SK-N-SH treated with all-trans-retinoic acid at 6 μM for 48 hours (cell line): ENCODE measurements around the gene BUB3.
A peak's percentile ranks its signal among the peaks of the same experiment; 100 is the strongest.

Experiments used
- ATAC-seq: fragments of 200-7000 bp; cut with Tn5 transposase; 3 replicates; pipeline ENCODE4 v1.9.1; 2020; ENCODE audit warnings: mild to moderate bottlenecking, moderate library complexity
- ARNTL ChIP-seq: fragments of 450-650 bp; formaldehyde crosslinking; IDR thresholded peaks from 2 replicates; pipeline ENCODE4 v1.5.0; 2020; ENCODE audit warnings: low read depth, mild to moderate bottlenecking, moderate library complexity, borderline replicate concordance
- BACH2 ChIP-seq: fragments of 250-450 bp; sonication (Bioruptor Pico); IDR thresholded peaks from 2 replicates; pipeline ENCODE4 v1.9.0; 2021; ENCODE audit warnings: mild to moderate bottlenecking, borderline replicate concordance
- CSDC2 ChIP-seq: fragments of 250-450 bp; sonication (Bioruptor Pico); IDR thresholded peaks from 2 replicates; pipeline ENCODE4 v1.5.0; 2020; ENCODE audit warnings: mild to moderate bottlenecking, moderate library complexity
- ESRRG ChIP-seq: fragments of 250-450 bp; sonication (Bioruptor Pico); IDR thresholded peaks from 2 replicates; pipeline ENCODE4 v1.6.1; 2021; ENCODE audit warnings: mild to moderate bottlenecking
- GLIS3 ChIP-seq: fragments of 250-450 bp; sonication (Bioruptor Pico); IDR thresholded peaks from 2 replicates; pipeline ENCODE4 v1.5.0; 2020; ENCODE audit warnings: mild to moderate bottlenecking, moderate library complexity
- ISL1 ChIP-seq: fragments of 250-450 bp; sonication (Bioruptor Pico); IDR thresholded peaks from 2 replicates; pipeline ENCODE4 v2.1.2; 2022; ENCODE audit warnings: mild to moderate bottlenecking, moderate library complexity
- OSR1 ChIP-seq: fragments of 250-450 bp; sonication (Bioruptor Pico); IDR thresholded peaks from 2 replicates; pipeline ENCODE4 v1.8.0; 2022; ENCODE audit warnings: moderate library complexity, mild to moderate bottlenecking, inconsistent platforms
- PPARA ChIP-seq: fragments of 250-450 bp; sonication (Bioruptor Pico); IDR thresholded peaks from 2 replicates; pipeline ENCODE4 v1.5.0; 2020; ENCODE audit warnings: mild to moderate bottlenecking, borderline replicate concordance
- RARB ChIP-seq: fragments of 250-450 bp; sonication (Bioruptor Pico); IDR thresholded peaks from 2 replicates; pipeline ENCODE4 v1.8.0; 2021; ENCODE audit warnings: mild to moderate bottlenecking, moderate library complexity
- SNAI2 ChIP-seq: fragments of 250-450 bp; sonication (Bioruptor Pico); IDR thresholded peaks from 2 replicates; pipeline ENCODE4 v1.5.0; 2020; ENCODE audit warnings: mild to moderate bottlenecking, moderate library complexity
- TCF4 ChIP-seq: fragments of 250-450 bp; sonication (Bioruptor Pico); IDR thresholded peaks from 2 replicates; pipeline ENCODE4 v1.8.0; 2021; ENCODE audit warnings: mild to moderate bottlenecking, moderate library complexity, borderline replicate concordance
- TOX ChIP-seq: fragments of 250-450 bp; sonication (Bioruptor Pico); IDR thresholded peaks from 2 replicates; pipeline ENCODE4 v1.8.0; 2021; ENCODE audit warnings: mild to moderate bottlenecking, moderate library complexity, borderline replicate concordance
- ZFP3 ChIP-seq: fragments of 250-450 bp; sonication (Bioruptor Pico); IDR thresholded peaks from 2 replicates; pipeline ENCODE4 v1.5.0; 2020; ENCODE audit warnings: mild to moderate bottlenecking, moderate library complexity
- ZFP30 ChIP-seq: fragments of 450-650 bp; formaldehyde crosslinking; IDR thresholded peaks from 2 replicates; pipeline ENCODE4 v1.5.0; 2022; ENCODE audit warnings: mild to moderate bottlenecking, moderate library complexity
- ZNF565 ChIP-seq: fragments of 450-650 bp; formaldehyde crosslinking; conservative IDR thresholded peaks from 2 replicates; pipeline ENCODE4 v1.5.0; 2020; ENCODE audit warnings: low read depth, mild to moderate bottlenecking, moderate library complexity
- ZNF70 ChIP-seq: fragments of 450-650 bp; formaldehyde crosslinking; IDR thresholded peaks from 2 replicates; pipeline ENCODE4 v1.5.0; 2020; ENCODE audit warnings: mild to moderate bottlenecking, moderate library complexity
- ZNF8 ChIP-seq: fragments of 450-650 bp; formaldehyde crosslinking; IDR thresholded peaks from 2 replicates; pipeline ENCODE4 v1.5.0; 2020; ENCODE audit warnings: mild to moderate bottlenecking, moderate library complexity
- TF ChIP-seq, protein P1 (sequence below): fragments of 250-450 bp; sonication (Bioruptor Pico); IDR thresholded peaks from 2 replicates; pipeline ENCODE4 v1.5.0; 2020; ENCODE audit warnings: mild to moderate bottlenecking, moderate library complexity
- TF ChIP-seq, protein P2 (sequence below): fragments of 250-450 bp; sonication (Bioruptor Pico); IDR thresholded peaks from 2 replicates; pipeline ENCODE4 v1.5.1; 2020; ENCODE audit warnings: low read depth, mild to moderate bottlenecking, moderate library complexity
- TF ChIP-seq, protein P3 (sequence below): fragments of 250-450 bp; sonication (Bioruptor Pico); IDR thresholded peaks from 2 replicates; pipeline ENCODE4 v1.8.0; 2020; ENCODE audit warnings: mild to moderate bottlenecking, moderate library complexity, borderline replicate concordance
- TF ChIP-seq, protein P4 (sequence below): fragments of 250-450 bp; sonication (Bioruptor Pico); IDR thresholded peaks from 2 replicates; pipeline ENCODE4 v1.8.0; 2021; ENCODE audit warnings: low read depth, mild to moderate bottlenecking, moderate library complexity, borderline replicate concordance
- TF ChIP-seq, protein P5 (sequence below): fragments of 250-450 bp; sonication (Bioruptor Pico); IDR thresholded peaks from 2 replicates; pipeline ENCODE4 v1.5.1; 2021; ENCODE audit warnings: mild to moderate bottlenecking, moderate library complexity

BUB3 gene

DNA sequence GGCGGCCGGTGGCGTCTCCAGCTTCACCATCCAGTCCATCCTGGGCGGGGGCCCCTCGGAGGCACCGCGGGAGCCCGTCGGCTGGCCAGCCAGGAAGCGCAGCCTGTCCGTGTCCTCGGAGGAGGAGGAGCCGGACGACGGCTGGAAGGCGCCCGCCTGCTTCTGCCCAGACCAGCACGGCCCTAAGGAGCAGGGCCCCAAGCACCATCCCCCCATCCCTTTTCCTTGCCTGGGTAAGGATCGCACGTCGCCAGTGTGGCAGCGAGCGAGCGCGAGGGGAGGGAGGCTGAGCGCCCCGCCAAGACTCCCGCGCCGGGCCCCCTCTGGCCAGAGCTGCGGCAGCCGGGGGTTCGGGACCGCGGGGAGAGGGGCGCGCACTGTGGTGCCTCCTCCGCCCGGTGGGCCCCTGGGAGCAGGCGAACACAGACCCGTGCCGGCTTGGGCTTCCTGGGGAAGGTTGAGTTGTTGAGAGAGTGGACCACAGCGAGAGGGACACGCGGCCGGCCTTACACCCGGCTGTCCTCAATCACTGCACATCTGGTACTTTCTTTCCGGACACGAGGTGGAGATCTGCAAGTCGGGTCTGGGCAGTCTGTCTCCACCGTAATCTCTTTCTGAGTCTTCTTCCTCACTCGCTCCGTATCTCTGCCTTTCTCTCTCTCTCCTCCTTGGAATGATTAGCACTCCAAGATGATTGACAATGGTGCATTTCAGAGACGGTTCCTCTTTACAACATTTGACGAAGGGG, 5.6 kb upstream of the BUB3 start:
- peak; percentile 13 for ATAC-seq
- TF ChIP-seq, protein P1, sequence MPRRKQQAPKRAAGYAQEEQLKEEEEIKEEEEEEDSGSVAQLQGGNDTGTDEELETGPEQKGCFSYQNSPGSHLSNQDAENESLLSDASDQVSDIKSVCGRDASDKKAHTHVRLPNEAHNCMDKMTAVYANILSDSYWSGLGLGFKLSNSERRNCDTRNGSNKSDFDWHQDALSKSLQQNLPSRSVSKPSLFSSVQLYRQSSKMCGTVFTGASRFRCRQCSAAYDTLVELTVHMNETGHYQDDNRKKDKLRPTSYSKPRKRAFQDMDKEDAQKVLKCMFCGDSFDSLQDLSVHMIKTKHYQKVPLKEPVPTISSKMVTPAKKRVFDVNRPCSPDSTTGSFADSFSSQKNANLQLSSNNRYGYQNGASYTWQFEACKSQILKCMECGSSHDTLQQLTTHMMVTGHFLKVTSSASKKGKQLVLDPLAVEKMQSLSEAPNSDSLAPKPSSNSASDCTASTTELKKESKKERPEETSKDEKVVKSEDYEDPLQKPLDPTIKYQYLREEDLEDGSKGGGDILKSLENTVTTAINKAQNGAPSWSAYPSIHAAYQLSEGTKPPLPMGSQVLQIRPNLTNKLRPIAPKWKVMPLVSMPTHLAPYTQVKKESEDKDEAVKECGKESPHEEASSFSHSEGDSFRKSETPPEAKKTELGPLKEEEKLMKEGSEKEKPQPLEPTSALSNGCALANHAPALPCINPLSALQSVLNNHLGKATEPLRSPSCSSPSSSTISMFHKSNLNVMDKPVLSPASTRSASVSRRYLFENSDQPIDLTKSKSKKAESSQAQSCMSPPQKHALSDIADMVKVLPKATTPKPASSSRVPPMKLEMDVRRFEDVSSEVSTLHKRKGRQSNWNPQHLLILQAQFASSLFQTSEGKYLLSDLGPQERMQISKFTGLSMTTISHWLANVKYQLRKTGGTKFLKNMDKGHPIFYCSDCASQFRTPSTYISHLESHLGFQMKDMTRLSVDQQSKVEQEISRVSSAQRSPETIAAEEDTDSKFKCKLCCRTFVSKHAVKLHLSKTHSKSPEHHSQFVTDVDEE (CRISPR knock-in tag) = no peak
- TF ChIP-seq OSR1 (CRISPR knock-in tag) (no peak), TOX (CRISPR knock-in tag) (no peak), ARNTL (no peak), TCF4 (no peak), ESRRG (no peak), ZNF70 (CRISPR knock-in tag) (no peak), SNAI2 (CRISPR knock-in tag) (no peak)
- TF ChIP-seq, protein P2, sequence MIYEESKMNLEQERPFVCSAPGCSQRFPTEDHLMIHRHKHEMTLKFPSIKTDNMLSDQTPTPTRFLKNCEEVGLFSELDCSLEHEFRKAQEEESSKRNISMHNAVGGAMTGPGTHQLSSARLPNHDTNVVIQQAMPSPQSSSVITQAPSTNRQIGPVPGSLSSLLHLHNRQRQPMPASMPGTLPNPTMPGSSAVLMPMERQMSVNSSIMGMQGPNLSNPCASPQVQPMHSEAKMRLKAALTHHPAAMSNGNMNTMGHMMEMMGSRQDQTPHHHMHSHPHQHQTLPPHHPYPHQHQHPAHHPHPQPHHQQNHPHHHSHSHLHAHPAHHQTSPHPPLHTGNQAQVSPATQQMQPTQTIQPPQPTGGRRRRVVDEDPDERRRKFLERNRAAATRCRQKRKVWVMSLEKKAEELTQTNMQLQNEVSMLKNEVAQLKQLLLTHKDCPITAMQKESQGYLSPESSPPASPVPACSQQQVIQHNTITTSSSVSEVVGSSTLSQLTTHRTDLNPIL (CRISPR knock-in tag) = no peak
- TF ChIP-seq, protein P3, sequence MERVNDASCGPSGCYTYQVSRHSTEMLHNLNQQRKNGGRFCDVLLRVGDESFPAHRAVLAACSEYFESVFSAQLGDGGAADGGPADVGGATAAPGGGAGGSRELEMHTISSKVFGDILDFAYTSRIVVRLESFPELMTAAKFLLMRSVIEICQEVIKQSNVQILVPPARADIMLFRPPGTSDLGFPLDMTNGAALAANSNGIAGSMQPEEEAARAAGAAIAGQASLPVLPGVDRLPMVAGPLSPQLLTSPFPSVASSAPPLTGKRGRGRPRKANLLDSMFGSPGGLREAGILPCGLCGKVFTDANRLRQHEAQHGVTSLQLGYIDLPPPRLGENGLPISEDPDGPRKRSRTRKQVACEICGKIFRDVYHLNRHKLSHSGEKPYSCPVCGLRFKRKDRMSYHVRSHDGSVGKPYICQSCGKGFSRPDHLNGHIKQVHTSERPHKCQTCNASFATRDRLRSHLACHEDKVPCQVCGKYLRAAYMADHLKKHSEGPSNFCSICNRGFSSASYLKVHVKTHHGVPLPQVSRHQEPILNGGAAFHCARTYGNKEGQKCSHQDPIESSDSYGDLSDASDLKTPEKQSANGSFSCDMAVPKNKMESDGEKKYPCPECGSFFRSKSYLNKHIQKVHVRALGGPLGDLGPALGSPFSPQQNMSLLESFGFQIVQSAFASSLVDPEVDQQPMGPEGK (CRISPR knock-in tag) = no peak

DNA sequence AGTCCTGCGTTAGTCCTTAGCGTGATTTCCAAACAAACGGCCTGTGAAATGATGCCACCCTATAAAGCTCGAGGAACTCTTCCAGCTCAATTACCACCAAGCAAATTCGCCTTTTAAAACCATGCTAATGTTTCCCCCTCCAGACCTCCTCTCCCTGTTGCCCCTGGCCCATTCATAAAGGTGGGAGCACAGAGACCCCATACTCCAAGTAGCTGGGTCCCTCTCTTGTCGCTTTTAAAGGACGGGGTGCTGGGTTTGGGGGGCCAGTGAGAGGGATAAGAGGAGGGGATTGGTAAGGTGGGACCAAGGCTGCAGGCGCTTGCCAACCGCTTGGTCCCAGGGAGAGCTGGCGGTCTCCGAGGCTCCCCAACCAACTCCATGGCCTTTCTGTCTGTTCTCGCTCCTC, 5.0 kb upstream of the BUB3 start:
- TF ChIP-seq, protein P2 (CRISPR knock-in tag) = no peak
- TF ChIP-seq SNAI2 (CRISPR knock-in tag) (no peak), PPARA (no peak), TOX (CRISPR knock-in tag) (no peak), GLIS3 (no peak), ESRRG (no peak), ZFP3 (CRISPR knock-in tag) (no peak), CSDC2 (CRISPR knock-in tag) (no peak), ZNF8 (CRISPR knock-in tag) (no peak), ISL1 (no peak), ZNF565 (CRISPR knock-in tag) (no peak), ZNF70 (CRISPR knock-in tag) (no peak), BACH2 (CRISPR knock-in tag) (no peak), ARNTL (no peak), OSR1 (CRISPR knock-in tag) (no peak), RARB (CRISPR knock-in tag) (no peak), ZFP30 (no peak)
- TF ChIP-seq, protein P4, sequence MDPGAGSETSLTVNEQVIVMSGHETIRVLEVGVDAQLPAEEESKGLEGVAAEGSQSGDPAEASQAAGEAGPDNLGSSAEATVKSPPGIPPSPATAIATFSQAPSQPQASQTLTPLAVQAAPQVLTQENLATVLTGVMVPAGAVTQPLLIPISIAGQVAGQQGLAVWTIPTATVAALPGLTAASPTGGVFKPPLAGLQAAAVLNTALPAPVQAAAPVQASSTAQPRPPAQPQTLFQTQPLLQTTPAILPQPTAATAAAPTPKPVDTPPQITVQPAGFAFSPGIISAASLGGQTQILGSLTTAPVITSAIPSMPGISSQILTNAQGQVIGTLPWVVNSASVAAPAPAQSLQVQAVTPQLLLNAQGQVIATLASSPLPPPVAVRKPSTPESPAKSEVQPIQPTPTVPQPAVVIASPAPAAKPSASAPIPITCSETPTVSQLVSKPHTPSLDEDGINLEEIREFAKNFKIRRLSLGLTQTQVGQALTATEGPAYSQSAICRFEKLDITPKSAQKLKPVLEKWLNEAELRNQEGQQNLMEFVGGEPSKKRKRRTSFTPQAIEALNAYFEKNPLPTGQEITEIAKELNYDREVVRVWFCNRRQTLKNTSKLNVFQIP (CRISPR knock-in tag) = no peak
- TF ChIP-seq, protein P3 (CRISPR knock-in tag) = no peak
- TF ChIP-seq, protein P5, sequence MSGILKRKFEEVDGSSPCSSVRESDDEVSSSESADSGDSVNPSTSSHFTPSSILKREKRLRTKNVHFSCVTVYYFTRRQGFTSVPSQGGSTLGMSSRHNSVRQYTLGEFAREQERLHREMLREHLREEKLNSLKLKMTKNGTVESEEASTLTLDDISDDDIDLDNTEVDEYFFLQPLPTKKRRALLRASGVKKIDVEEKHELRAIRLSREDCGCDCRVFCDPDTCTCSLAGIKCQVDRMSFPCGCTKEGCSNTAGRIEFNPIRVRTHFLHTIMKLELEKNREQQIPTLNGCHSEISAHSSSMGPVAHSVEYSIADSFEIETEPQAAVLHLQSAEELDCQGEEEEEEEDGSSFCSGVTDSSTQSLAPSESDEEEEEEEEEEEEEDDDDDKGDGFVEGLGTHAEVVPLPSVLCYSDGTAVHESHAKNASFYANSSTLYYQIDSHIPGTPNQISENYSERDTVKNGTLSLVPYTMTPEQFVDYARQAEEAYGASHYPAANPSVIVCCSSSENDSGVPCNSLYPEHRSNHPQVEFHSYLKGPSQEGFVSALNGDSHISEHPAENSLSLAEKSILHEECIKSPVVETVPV = no peak
- ATAC-seq = no peak
